K562 (cell line): ENCODE results near the gene ACADVL. TPM values are rescaled to one million over a fixed set of nuclear protein-coding genes. Genes with fewer than 3 reads are reported as not detected.

Experiments
- BMI1 ChIP-seq: fragments of 150-350 bp; IDR thresholded peaks from 2 replicates; pipeline ENCODE4 v1.6.1; 2014; ENCODE audit warnings: low read length
- BRF2 ChIP-seq: IDR thresholded peaks from 3 replicates; pipeline ENCODE4 v1.6.1; 2011; ENCODE audit warnings: borderline replicate concordance, mild to moderate bottlenecking; ENCODE audit not compliant: insufficient read length, insufficient read depth
- CSDE1 ChIP-seq, 2 experiments: fragments of 450-650 bp; IDR thresholded peaks; 2 replicates each; pipeline ENCODE4 v1.6.1; 2016; ENCODE audit warnings: mild to moderate bottlenecking in 1 of 2
- CTBP1 ChIP-seq: fragments of 450-650 bp; IDR thresholded peaks from 2 replicates; pipeline ENCODE4 v1.6.1; 2016; ENCODE audit warnings: borderline replicate concordance
- FOXJ2 ChIP-seq: fragments of 200-800 bp; sonication (Bioruptor generic); IDR thresholded peaks from 2 replicates; pipeline ENCODE4 v1.6.1; 2016; ENCODE audit warnings: missing genetic modification characterization, missing compliant biosample characterization
- FOXJ3 ChIP-seq: sonication (generic); formaldehyde crosslinking; IDR thresholded peaks from 2 replicates; pipeline ENCODE4 v1.4.0; 2020; ENCODE audit warnings: mild to moderate bottlenecking, missing genetic modification reagents
- GABPB1 ChIP-seq: sonication (generic); formaldehyde crosslinking; IDR thresholded peaks from 2 replicates; pipeline ENCODE4 v1.8.0; 2022; ENCODE audit warnings: mild to moderate bottlenecking, missing genetic modification reagents
- IRF1 ChIP-seq: sonication (generic); formaldehyde crosslinking; IDR thresholded peaks from 2 replicates; pipeline ENCODE4 v1.8.0; 2022; ENCODE audit warnings: missing genetic modification reagents, mild to moderate bottlenecking, borderline replicate concordance
- IRF2 ChIP-seq: sonication (generic); formaldehyde crosslinking; IDR thresholded peaks from 2 replicates; pipeline ENCODE4 v1.8.1; 2022; ENCODE audit warnings: mild to moderate bottlenecking, missing genetic modification reagents
- MIER1 ChIP-seq: fragments of 450-650 bp; IDR thresholded peaks from 2 replicates; pipeline ENCODE4 v1.6.1; 2016; ENCODE audit warnings: antibody characterized with exemption, mild to moderate bottlenecking, low read depth
- MXI1 ChIP-seq: IDR thresholded peaks from 2 replicates; pipeline ENCODE4 v1.6.1; 2011; ENCODE audit warnings: low read depth, mild to moderate bottlenecking, improper control_type of control experiment, low read length
- MYNN ChIP-seq, 2 experiments: sonication (generic); formaldehyde crosslinking in 1 of 2; IDR thresholded peaks; 2 replicates each; pipeline versions ENCODE4 v1.5.0 to v1.6.1; 2016 to 2020; ENCODE audit warnings: antibody characterized with exemption in 1 of 2, missing genetic modification reagents in 1 of 2
- NR1H2 ChIP-seq: sonication (generic); formaldehyde crosslinking; IDR thresholded peaks from 2 replicates; pipeline ENCODE4 v1.4.0; 2020; ENCODE audit warnings: mild to moderate bottlenecking, missing genetic modification reagents
- PBX2 ChIP-seq, 2 experiments: IDR thresholded peaks in 1 of 2; conservative IDR thresholded peaks in 1 of 2; 2 replicates each; pipeline ENCODE4 v1.6.1; 2016; ENCODE audit warnings: low read depth in 2 of 2, mild to moderate bottlenecking in 1 of 2, missing compliant biosample characterization in 1 of 2, missing genetic modification characterization in 1 of 2, moderate library complexity in 1 of 2
- RFX1 ChIP-seq: fragments of 450-650 bp; IDR thresholded peaks from 2 replicates; pipeline ENCODE4 v1.6.1; 2016; ENCODE audit warnings: mild to moderate bottlenecking, moderate library complexity
- RNF2 ChIP-seq: sonication (generic); IDR thresholded peaks from 2 replicates; pipeline ENCODE4 v1.6.1; 2016
- SPI1 ChIP-seq: IDR thresholded peaks from 2 replicates; pipeline ENCODE4 v1.6.1; 2011; ENCODE audit warnings: low read depth, low read length, control low read depth, borderline replicate concordance
- SRF ChIP-seq, 2 experiments: fragments of 250-450, 450-650 bp in 1 of 2; sonication (Bioruptor Pico) in 1 of 2; sonication (generic) in 1 of 2; formaldehyde crosslinking; IDR thresholded peaks; 2 replicates each; pipeline versions ENCODE4 v1.5.0 to v1.5.1; 2020 to 2022; ENCODE audit warnings: mild to moderate bottlenecking in 1 of 2, missing genetic modification reagents in 1 of 2
- TAF9B ChIP-seq: fragments of 450-650 bp; IDR thresholded peaks from 2 replicates; pipeline ENCODE4 v1.6.1; 2018; ENCODE audit warnings: mild to moderate bottlenecking; ENCODE audit not compliant: partially characterized antibody
- TRIM28 ChIP-seq: fragments of 450-650 bp; IDR thresholded peaks from 2 replicates; pipeline ENCODE4 v1.6.1; 2017
- XRCC5 ChIP-seq: fragments of 200-400 bp; formaldehyde crosslinking; IDR thresholded peaks from 2 replicates; pipeline ENCODE4 v1.6.1; 2017; ENCODE audit warnings: low read depth, mild to moderate bottlenecking, low read length
- ZNF436 ChIP-seq: fragments of 250-450, 450-650 bp; sonication (Bioruptor Pico); formaldehyde crosslinking; IDR thresholded peaks from 2 replicates; pipeline ENCODE4 v1.7.0; 2020; ENCODE audit warnings: mild to moderate bottlenecking
- ZNF551 ChIP-seq: fragments of 250-450 bp; sonication (Bioruptor Pico); IDR thresholded peaks from 2 replicates; pipeline ENCODE4 v1.5.0; 2021; ENCODE audit warnings: mild to moderate bottlenecking, moderate library complexity
- ZNF639 ChIP-seq, 2 experiments: fragments of 200-800 bp in 1 of 2; sonication (Bioruptor generic) in 1 of 2; sonication (generic) in 1 of 2; formaldehyde crosslinking in 1 of 2; IDR thresholded peaks in 1 of 2; conservative IDR thresholded peaks in 1 of 2; 2 replicates each; pipeline versions ENCODE4 v1.5.0 to v1.6.1; 2016 to 2020; ENCODE audit warnings: missing compliant biosample characterization in 1 of 2, missing genetic modification characterization in 1 of 2, missing genetic modification reagents in 1 of 2
- polyA plus RNA-seq, 8 experiments: library from polyadenylated mRNA; depleted of rRNA in 4 of 8; stranded (reverse) in 5 of 8; unstranded in 3 of 8; fragments of >200 nt; fragmentation: Nextera tagmentation in 2 of 8; fragmentation: Illumina TruSeq in 1 of 8; extraction: Ambion mirVana in 2 of 8; extraction: Trizol in 1 of 8; gene quantifications; 2 replicates each; pipeline versions ENCODE4 v1.2.1 to v1.2.3, GENCODE V29; 2011 to 2014; ENCODE audit warnings: inconsistent platforms in 1 of 8, missing spikeins in 1 of 8
- total RNA-seq, 7 experiments: library from RNA; depleted of rRNA in 6 of 7; stranded (reverse); fragments of >200 nt in 6 of 7; fragmentation: Illumina TruSeq in 2 of 7; extraction: Trizol in 2 of 7; gene quantifications; 2 replicates each; pipeline versions ENCODE4 v1.2.1 to v1.2.3, GENCODE V29; 2011 to 2021; ENCODE audit warnings: low replicate concordance in 1 of 7

The ACADVL gene
- total and polyA plus RNA-seq, 9 of the 15 experiments (the other 6 are each of a cell fraction or from before 2014, with no cell fraction given) = 25.5 to 449 (median 214) TPM

GRCh38 chr17:7213895-7214299 is 5.8 kb upstream of the ACADVL start (continued):
- TF ChIP-seq ZNF639 (CRISPR knock-in tag; conservative IDR thresholded peaks at IDR 0.05 in 1 of 2, IDR thresholded peaks at IDR 0.05 in 1 of 2) (no peak), RNF2 (0 out of 2 replicates have a peak, but pooled peaks have one; percentile 34), PBX2 (CRISPR knock-in tag; IDR thresholded peaks at IDR 0.05; ENCODE audit: low read depth) (no peak), PBX2 (tag; conservative IDR thresholded peaks at IDR 0.05; ENCODE audit: low read depth) (no peak), SRF (CRISPR knock-in tag; IDR thresholded peaks at IDR 0.05) (no peak), TRIM28 (0 out of 2 replicates have a peak, but pooled peaks have one; percentile 17), SPI1 (peak; percentile 41; the same call in 1 of the 2 replicates), IRF1 (no peak), RFX1 (peak; percentile 99), FOXJ2 (0 out of 2 replicates have a peak, but pooled peaks have one; percentile 55), GABPB1 (CRISPR knock-in tag) (no peak), FOXJ3 (CRISPR knock-in tag) (peak; percentile 59; the same call in 1 of the 2 replicates), NR1H2 (CRISPR knock-in tag) (no peak), ZNF436 (CRISPR knock-in tag) (no peak), BRF2 (no peak), BMI1 (peak; percentile 96), IRF2 (no peak), ZNF551 (CRISPR knock-in tag) (no peak), MXI1 (peak; percentile 99), CSDE1 (IDR thresholded peaks at IDR 0.05) (peak in 1 of 2 experiments; percentile 98; a peak in 2 of 4 replicates), TAF9B (no peak), CTBP1 (0 out of 2 replicates have a peak, but pooled peaks have one; percentile 10), XRCC5 (0 out of 2 replicates have a peak, but pooled peaks have one; percentile 24), MYNN (IDR thresholded peaks at IDR 0.05) (peak; percentile 99), MYNN (CRISPR knock-in tag; IDR thresholded peaks at IDR 0.05) (peak; percentile 82; the same call in 1 of the 2 replicates), MIER1 (peak; percentile 53; the same call in 1 of the 2 replicates)
